KMS-11 (cell line): ENCODE results near the gene DPH7.

Experiments
- H2AFZ ChIP-seq: fragments of 200-600 bp; sonication (generic); 2 replicates; pipeline ENCODE4 v1.6.1; 2016; ENCODE audit warnings: antibody characterized with exemption, mixed run types, low read depth
- H3K27ac ChIP-seq: fragments of 200-600 bp; sonication (generic); 2 replicates; pipeline ENCODE4 v1.6.1; 2016; ENCODE audit warnings: mild to moderate bottlenecking, mixed run types
- H3K27me3 ChIP-seq: fragments of 200-600 bp; sonication (generic); 2 replicates; pipeline ENCODE4 v1.6.1; 2017; ENCODE audit warnings: mild to moderate bottlenecking, low read depth, mixed run types, moderate library complexity; ENCODE audit not compliant: insufficient read depth
- H3K36me3 ChIP-seq: fragments of 200-600 bp; sonication (generic); 2 replicates; pipeline ENCODE4 v1.6.1; 2017; ENCODE audit warnings: mild to moderate bottlenecking, mixed run types; ENCODE audit not compliant: insufficient read depth
- H3K4me1 ChIP-seq: fragments of 200-600 bp; sonication (generic); 2 replicates; pipeline ENCODE4 v1.6.1; 2016; ENCODE audit warnings: mild to moderate bottlenecking, low read depth, mixed run types; ENCODE audit not compliant: poor library complexity, severe bottlenecking
- H3K4me2 ChIP-seq: fragments of 200-600 bp; sonication (generic); 2 replicates; pipeline ENCODE4 v1.7.0; 2016; ENCODE audit warnings: mild to moderate bottlenecking, mixed run types
- H3K4me3 ChIP-seq: fragments of 200-600 bp; sonication (generic); IDR thresholded peaks from 2 replicates; pipeline ENCODE4 v1.6.1; 2017; ENCODE audit warnings: low read depth, low read length, mixed read lengths; ENCODE audit not compliant: insufficient read depth
- H3K79me2 ChIP-seq: fragments of 200-600 bp; sonication (generic); 2 replicates; pipeline ENCODE4 v1.6.1; 2016; ENCODE audit warnings: low read depth, mixed run types; ENCODE audit not compliant: insufficient read depth
- H3K9ac ChIP-seq: fragments of 200-600 bp; sonication (generic); 2 replicates; pipeline ENCODE4 v1.6.1; 2016; ENCODE audit warnings: mild to moderate bottlenecking, mixed run types
- H4K20me1 ChIP-seq: fragments of 200-600 bp; sonication (generic); 2 replicates; pipeline ENCODE4 v1.6.1; 2016; ENCODE audit warnings: mild to moderate bottlenecking, mixed run types; ENCODE audit not compliant: insufficient read depth
- TF ChIP-seq, protein P1 (sequence below): fragments of 200-600 bp; sonication (generic); conservative IDR thresholded peaks from 2 replicates; pipeline ENCODE4 v1.6.1; 2017; ENCODE audit warnings: low read depth, mild to moderate bottlenecking, antibody characterized with exemption, low read length, moderate library complexity, mixed read lengths

Gene DPH7

GRCh38 chr9:137550231-137550621 lies 28.5 kb downstream of the DPH7 start, which contains the start of gene PNPLA7:
TSS of gene PNPLA7 (minus strand) at chr9:137550402. CDS start at chr9:137550197, 205 bp downstream.
- Histone ChIP-seq H3K4me3 (no peak within 1 kb of the TSS), H3K4me2 (peak within 1 kb of the TSS; percentile 21), H3K9ac (no peak within 1 kb of the TSS), H3K79me2 (no peaks in the 10 kb centered on the region), H4K20me1 (no peaks in the 10 kb centered on the region), H2AFZ (no peak within 1 kb of the TSS; the same call in 1 of the 2 replicates), H3K36me3 (no peaks in the 10 kb centered on the region), H3K27ac (no peak within 1 kb of the TSS), H3K27me3 (no peaks in the 10 kb centered on the region), H3K4me1 (peaks cover 4% of the 10 kb centered on the region)
- TF ChIP-seq, protein P1, sequence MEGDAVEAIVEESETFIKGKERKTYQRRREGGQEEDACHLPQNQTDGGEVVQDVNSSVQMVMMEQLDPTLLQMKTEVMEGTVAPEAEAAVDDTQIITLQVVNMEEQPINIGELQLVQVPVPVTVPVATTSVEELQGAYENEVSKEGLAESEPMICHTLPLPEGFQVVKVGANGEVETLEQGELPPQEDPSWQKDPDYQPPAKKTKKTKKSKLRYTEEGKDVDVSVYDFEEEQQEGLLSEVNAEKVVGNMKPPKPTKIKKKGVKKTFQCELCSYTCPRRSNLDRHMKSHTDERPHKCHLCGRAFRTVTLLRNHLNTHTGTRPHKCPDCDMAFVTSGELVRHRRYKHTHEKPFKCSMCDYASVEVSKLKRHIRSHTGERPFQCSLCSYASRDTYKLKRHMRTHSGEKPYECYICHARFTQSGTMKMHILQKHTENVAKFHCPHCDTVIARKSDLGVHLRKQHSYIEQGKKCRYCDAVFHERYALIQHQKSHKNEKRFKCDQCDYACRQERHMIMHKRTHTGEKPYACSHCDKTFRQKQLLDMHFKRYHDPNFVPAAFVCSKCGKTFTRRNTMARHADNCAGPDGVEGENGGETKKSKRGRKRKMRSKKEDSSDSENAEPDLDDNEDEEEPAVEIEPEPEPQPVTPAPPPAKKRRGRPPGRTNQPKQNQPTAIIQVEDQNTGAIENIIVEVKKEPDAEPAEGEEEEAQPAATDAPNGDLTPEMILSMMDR, result no peak

DNA sequence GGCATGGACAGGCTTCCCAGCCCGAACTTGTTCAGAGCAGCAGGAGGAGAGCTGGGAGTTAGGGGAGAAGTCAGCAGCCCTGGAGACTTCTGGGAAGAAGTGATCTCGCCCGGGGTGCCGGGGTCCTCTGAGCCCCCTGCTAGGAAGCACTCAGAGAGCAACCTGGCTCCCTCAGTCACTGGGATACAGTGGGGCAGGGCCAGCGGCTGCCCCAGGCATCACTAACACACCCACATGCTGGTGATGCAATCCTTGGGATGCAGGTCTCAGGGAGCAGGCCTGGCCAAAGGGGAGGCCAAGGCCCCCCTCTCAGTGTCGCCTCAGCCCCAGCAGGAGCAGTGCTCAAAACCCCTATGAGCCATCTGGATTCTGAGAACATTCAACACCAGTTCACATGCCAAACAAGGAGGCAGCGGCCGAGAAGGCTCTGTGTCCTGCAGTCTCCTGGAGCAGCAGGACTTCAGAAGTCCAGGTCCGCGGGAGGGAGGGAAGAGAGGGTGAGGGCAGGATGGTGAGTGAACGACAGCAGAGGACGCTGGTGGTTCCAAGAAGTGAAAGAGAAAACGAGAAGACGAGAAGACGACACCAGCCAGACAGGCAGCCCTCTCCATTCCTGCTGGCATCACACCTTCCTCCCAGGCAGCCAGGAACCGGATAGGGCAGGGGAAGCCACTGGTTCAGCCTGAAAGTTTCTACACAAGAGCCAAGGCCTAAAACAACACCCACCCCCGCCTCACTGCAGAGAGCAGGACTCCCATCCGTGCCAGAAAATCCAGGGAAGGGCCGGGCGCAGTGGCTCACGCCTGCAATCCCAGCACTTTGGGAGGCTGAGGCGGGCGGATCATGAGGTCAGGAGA lies 30.8 kb downstream of the DPH7 start:
- TF ChIP-seq, protein P1, result no peak
- peaks cover 4% of the 10 kb centered on the region for H3K4me1 ChIP-seq
- H3K4me3 ChIP-seq, result no peak overlapping the region
- no peaks in the 10 kb centered on the region for H3K27me3 ChIP-seq
- H3K27ac ChIP-seq, result no peak overlapping the region
- no peaks in the 10 kb centered on the region for H3K79me2 ChIP-seq
- no peak overlapping the region for H3K9ac ChIP-seq
- H4K20me1 ChIP-seq, result no peaks in the 10 kb centered on the region
- no peak overlapping the region for H3K4me2 ChIP-seq
- H2AFZ ChIP-seq, result no peak overlapping the region
- H3K36me3 ChIP-seq, result no peaks in the 10 kb centered on the region

- H3K4me3 ChIP-seq, result no peak overlapping the region
- H2AFZ ChIP-seq, result no peak overlapping the region
- no peaks in the 10 kb centered on the region for H3K36me3 ChIP-seq
- H3K4me1 ChIP-seq, result peaks cover 4% of the 10 kb centered on the region
- no peak overlapping the region for H3K27ac ChIP-seq
- H3K9ac ChIP-seq, result no peak overlapping the region
- H3K4me2 ChIP-seq, result no peak overlapping the region
- no peaks in the 10 kb centered on the region for H4K20me1 ChIP-seq
- no peaks in the 10 kb centered on the region for H3K27me3 ChIP-seq
- no peaks in the 10 kb centered on the region for H3K79me2 ChIP-seq
- TF ChIP-seq, protein P1, result no peak
These were observed 33.6 kb downstream of the DPH7 start for GRCh38 chr9:137545123-137545522.

DNA sequence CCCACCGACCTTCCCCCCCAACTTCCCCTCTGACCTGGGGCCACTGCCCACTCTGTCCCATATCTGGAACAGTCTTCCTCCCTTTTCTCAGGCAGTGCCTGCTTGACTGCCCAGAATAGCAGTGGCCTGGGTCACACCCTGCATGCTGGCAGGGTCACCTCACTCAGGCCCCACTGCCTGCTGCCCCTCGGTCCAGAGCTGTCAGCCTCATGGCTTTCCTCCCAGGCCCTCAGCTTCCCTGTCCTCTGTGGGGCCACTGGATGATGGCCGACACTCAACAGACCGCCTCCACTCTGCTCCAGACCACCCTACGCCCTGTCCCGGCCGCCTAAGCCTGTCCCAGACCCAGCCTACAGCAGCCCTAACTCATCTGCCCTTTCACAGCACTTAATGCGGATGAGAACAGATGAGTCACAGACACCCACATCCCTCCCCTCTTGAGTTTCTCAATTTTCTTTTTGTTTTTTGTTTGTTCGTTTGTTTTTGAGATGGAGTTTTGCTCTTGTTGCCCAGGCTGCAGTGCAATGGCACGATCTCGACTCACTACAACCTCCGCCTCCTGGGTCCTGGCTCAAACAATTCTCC lies 34.5 kb downstream of the DPH7 start:
- Histone ChIP-seq H3K27ac (no peak overlapping the region), H3K36me3 (no peaks in the 10 kb centered on the region), H3K27me3 (no peaks in the 10 kb centered on the region), H3K4me3 (no peak overlapping the region), H3K4me1 (no peaks in the 10 kb centered on the region), H2AFZ (no peak overlapping the region), H3K9ac (no peak overlapping the region), H4K20me1 (no peaks in the 10 kb centered on the region), H3K79me2 (no peaks in the 10 kb centered on the region), H3K4me2 (no peak overlapping the region)
- TF ChIP-seq, protein P1, result no peak
